HG02852 (cell line): ENCODE results near the gene CRTAC1.

Source experiments
- ATAC-seq: cut with Tn5 transposase; IDR thresholded peaks from one replicate; pipeline ENCODE4 v1.9.1; 2021; ENCODE audit warnings: mild to moderate bottlenecking, moderate library complexity; ENCODE audit not compliant: unreplicated experiment

CRTAC1 gene

GRCh38 chr10:97974526-97975525 lies 55.6 kb downstream of the CRTAC1 start:
- no peak for ATAC-seq

DNA sequence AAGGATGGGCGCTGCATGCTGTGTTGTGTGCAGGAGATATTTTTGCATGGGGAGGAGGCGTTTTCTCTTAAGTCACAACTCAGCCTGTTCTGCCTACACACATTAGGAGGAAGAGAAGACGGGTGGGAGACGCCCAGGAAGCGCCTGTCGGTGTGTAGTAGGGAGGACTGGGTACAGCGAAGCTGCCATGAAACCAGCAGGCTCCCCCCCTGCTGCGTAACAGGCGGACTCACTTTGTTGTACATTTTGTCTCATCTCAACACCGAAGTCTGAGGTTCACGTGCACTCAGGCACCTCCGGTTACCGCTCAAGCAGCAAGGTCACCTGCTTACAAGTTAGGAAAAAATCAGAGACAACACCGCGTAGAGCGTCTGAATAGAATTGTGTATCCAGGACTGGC lies 56.3 kb downstream of the CRTAC1 start:
- no peak for ATAC-seq

GRCh38 chr10:97969538-97970079 lies 60.8 kb downstream of the CRTAC1 start:
- ATAC-seq: no peak

DNA sequence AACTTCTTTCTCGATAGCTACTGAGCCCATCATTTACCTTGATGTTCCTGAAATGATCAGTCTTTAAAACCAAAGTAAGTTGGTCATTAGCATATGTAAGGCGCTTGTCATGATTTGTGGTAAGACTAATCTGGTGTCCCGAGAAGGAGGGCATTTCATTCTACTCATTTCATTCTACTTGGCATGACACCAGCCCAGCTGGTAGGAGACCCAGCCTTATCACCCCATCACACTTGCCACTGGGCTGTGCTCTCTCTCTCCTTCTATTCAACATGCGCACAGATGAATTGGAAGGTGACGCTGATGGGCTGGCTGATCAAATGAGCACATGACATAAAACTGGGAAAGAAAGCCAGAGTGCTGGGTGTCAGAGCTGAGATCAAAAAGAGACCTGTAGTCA lies 65.7 kb downstream of the CRTAC1 start:
- ATAC-seq: no peak

DNA sequence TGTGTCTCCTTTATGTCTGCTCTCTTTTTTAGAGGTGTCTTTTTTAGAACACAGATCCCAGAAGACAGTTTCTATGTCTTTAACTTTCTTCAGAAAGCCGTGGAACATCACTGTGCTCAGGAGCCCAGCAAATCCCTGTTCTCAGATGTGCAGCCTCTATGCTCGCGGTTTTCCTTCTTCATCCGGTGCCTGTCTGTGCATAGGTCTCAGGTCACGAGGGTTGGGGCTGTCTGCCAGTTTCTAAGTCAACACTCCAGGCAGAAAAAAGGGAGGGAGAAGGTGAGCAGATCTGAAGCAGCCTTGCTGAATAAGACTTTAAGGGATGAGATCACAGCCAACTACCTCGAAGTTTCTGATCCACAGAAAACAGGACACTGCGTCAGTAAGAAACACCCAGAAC lies 68.5 kb downstream of the CRTAC1 start:
- ATAC-seq: no peak

DNA sequence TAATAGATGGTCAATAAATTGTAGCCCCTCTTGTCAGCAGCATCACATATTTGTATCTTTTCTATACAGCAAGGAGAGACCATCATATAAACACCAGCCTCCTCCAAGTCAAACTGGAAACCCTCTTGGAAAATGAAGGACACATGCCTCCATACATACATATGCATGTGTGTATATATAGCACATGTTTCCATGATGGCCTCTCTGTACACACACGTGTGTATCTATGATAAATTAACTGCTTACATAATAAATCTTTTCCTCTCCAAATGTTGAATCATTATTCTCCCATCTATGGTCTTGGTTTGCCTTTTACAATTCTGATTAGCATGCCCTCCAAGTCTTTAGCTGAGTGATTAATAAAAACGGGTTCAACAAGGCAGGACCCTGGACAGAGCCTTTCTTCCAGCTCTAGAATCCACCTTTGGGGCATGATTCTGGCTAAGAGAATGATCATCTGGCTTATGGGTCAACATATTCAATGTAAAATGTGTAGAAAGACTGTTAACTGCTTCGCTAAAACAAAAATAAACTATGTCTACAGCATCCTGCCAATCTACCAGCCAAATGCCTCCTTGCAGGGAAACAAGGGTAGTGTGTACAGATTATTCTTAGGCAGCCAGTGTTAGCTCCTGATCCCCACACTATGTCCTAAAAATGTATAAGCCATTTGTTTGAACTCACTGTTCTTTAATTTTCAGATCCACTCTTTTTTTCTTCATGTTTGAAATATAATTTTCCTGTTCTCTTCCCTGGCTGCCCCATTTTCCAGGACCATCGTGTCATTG lies 70.0 kb downstream of the CRTAC1 start:
- ATAC-seq: no peak

GRCh38 chr10:97949462-97949861 lies 81.0 kb downstream of the CRTAC1 start:
- ATAC-seq: no peak

DNA sequence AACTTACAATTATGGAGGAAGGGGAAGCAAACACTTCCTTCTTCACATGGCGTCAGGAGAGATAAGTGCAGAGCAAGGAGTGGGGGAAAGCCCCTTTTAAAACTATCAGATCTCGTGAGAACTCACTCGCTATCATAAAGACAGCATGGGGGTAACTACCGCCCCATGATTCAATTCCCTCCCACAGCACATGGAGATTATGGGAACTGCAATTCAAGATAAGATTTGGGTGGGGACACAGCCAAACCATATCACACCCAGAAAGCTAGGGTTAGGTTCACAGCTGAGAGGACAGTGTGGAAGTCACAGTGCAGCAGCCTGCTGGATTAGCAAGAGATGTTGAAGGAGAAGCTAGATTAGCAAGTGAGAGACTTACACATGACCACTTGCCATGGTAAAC lies 81.6 kb downstream of the CRTAC1 start:
- no peak for ATAC-seq

GRCh38 chr10:97944772-97945171 lies 85.6 kb downstream of the CRTAC1 start:
- ATAC-seq: no peak

- no peak for ATAC-seq
Observed at GRCh38 chr10:97943294-97943693, 87.1 kb downstream of the CRTAC1 start.

- no peak for ATAC-seq
Observed at GRCh38 chr10:97940534-97940933, 89.9 kb downstream of the CRTAC1 start.

- no peak for ATAC-seq
Observed at GRCh38 chr10:97939446-97939990, 90.9 kb downstream of the CRTAC1 start.

DNA sequence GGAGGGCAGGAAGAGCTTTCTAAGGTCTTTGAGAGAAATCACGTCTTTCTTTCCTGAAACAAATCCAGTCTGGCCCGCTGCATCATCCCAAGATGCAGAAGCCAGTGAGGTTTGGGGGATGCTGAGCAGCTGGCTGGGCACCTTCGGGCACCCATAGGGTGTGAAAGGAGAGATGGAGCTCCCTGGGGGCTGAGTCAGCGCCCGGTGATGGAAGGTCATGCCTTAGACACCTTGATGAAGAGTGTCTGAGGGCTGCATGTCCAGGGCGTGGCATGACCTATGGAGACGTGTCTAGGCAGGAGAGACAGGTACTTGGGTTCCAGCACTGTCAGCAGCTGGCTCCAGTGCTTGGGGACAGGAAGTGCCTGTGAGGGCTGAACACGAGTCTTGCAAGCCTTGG lies 92.5 kb downstream of the CRTAC1 start:
- no peak for ATAC-seq

- ATAC-seq: no peak
Observed at GRCh38 chr10:97937054-97937453, 93.4 kb downstream of the CRTAC1 start.

- ATAC-seq: no peak
Observed at GRCh38 chr10:97936126-97936525, 94.3 kb downstream of the CRTAC1 start.

- no peak for ATAC-seq
Observed at GRCh38 chr10:97932932-97933530, 97.4 kb downstream of the CRTAC1 start.

DNA sequence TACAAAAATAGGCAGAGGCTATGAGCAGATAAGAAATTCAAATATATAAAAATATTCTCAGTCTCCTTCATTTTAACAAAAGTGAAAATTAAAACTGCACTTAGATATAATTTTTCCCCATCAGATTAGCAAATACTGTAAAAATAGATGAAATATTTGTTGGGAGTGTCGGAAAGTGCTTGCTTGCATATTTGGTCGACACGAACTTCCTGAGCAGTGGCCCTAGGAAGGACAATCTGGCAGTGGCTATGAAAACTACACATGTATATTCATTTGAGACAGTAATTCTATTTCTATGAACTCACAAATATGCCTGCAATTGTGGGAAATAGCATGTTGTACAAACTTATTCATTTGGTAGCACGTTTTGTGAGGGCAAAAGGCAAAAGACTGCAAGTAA lies 99.4 kb downstream of the CRTAC1 start:
- no peak for ATAC-seq

DNA sequence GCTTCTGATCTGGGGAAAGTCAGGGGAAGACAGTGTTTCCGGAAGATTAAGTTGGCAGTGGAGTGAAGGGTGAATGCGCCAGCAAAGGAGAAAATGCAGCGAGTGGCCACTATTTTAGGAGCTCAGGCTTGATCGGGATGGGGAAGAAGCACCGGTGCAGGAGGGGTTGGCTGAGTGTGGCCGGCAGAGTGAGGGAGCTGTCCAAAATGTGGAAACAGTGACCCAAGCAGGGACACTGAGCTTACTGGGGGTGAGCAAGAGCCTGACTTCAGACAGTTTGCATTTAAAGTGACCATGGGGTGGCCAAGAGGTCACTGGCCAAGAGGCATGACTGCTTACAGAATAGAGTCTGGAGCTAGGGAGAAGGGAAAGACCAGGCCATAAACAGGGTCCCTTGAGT lies 101.5 kb downstream of the CRTAC1 start:
- ATAC-seq: no peak

- no peak for ATAC-seq
Observed at GRCh38 chr10:97927622-97928021, 102.8 kb downstream of the CRTAC1 start.

DNA sequence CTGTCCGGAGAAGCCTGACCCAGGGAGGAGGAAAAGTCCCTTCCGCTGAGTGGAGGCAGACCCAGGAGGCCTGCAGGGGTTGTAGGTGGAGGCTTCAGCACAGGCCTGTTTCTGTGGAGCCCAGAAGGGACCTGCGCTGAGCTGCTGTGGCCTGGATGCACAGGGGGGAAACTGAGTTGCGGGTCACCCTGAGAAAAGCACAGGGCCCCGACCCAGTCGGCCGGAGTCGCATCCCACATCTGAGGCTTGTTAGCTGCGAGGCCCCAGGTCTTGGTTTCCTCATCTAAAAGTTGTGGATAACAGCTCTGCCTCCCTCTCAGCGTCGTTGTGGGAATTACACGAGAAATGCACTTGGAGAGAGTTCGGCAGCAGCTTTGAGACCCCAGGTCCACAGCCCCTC lies 104.4 kb downstream of the CRTAC1 start:
- no peak for ATAC-seq
